ENCODE measurements around the gene NUDT14.

Gene NUDT14

DNA sequence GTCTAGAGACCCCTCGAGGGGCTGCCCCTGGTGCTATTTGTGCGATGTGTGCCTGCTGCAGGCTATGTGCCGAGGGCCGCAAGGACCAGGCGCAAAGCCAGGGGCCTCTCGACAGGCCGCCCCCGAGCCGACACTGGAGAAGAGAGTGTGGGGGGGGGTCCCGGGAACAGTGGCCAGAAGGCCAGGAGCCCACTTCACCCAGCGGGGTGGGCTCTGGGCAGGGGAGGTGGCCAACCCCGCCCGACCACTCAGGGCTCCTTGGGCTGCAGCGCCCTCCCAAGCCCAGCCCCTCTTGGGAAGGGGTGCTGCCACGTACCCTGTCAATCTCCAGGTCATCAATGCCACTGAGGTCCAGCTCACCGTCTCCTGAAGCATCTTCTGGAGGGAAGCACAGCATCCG is 38.6 kb upstream of the NUDT14 start:
- H3K4me1 ChIP-seq (ENCODE audit: control insufficient read depth, insufficient read depth, low read length) = no peaks in the 10 kb centered on the region
- no peak overlapping the region for H3K9ac ChIP-seq (ENCODE audit: low read depth, low read length)
- peaks cover 24% of the 10 kb centered on the region for H3K36me3 ChIP-seq (ENCODE audit: control insufficient read depth, insufficient read depth, low read length)
- H3K4me3 ChIP-seq (ENCODE audit: low read depth, low read length) = no peak overlapping the region
- H3K27me3 ChIP-seq (ENCODE audit: control insufficient read depth, insufficient read depth, low read length) = no peaks in the 10 kb centered on the region
- no peaks in the 10 kb centered on the region for H3K9me3 ChIP-seq (ENCODE audit: control insufficient read depth, insufficient read depth, low read length)

GRCh38 chr14:105219043-105219612 is 38.0 kb upstream of the NUDT14 start:
- peaks cover 27% of the 10 kb centered on the region for H3K36me3 ChIP-seq (ENCODE audit: control insufficient read depth, insufficient read depth, low read length)
- no peaks in the 10 kb centered on the region for H3K4me1 ChIP-seq (ENCODE audit: control insufficient read depth, insufficient read depth, low read length)
- H3K4me3 ChIP-seq (ENCODE audit: low read depth, low read length) = no peak overlapping the region

DNA sequence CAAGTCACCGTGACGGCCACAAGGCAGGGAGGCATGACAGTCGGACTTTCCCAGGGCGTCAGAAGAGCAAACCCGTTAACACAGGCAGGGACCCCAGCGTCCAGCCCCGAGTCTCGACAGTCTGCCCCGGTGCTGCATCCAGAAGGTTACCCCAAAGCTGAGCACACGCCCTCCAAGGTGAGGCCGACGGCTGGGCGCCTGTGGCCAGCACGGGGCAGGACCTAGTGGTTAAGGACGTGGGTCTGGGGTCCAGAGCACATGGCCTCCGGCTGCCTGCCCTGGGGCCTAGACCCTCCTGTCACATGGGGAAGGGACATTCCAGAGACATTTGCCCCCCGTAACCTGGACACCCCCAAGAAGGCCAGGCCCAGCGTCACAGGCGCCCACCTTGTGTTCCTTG is 37.5 kb upstream of the NUDT14 start:
- H3K27me3 ChIP-seq (ENCODE audit: control insufficient read depth, insufficient read depth, low read length) = no peaks in the 10 kb centered on the region
- H3K4me3 ChIP-seq (ENCODE audit: low read depth, low read length) = no peak overlapping the region
- no peaks in the 10 kb centered on the region for H3K9me3 ChIP-seq (ENCODE audit: control insufficient read depth, insufficient read depth, low read length)
- peaks cover 27% of the 10 kb centered on the region for H3K36me3 ChIP-seq (ENCODE audit: control insufficient read depth, insufficient read depth, low read length)
- no peaks in the 10 kb centered on the region for H3K4me1 ChIP-seq (ENCODE audit: control insufficient read depth, insufficient read depth, low read length)
- H3K9ac ChIP-seq (ENCODE audit: low read depth, low read length) = no peak overlapping the region

More at GRCh38 chr14:105219043-105219612, 38.0 kb upstream of the NUDT14 start:
- H3K9ac ChIP-seq (ENCODE audit: low read depth, low read length) = no peak overlapping the region
- no peaks in the 10 kb centered on the region for H3K9me3 ChIP-seq (ENCODE audit: control insufficient read depth, insufficient read depth, low read length)
- H3K27me3 ChIP-seq (ENCODE audit: control insufficient read depth, insufficient read depth, low read length) = no peaks in the 10 kb centered on the region

DNA sequence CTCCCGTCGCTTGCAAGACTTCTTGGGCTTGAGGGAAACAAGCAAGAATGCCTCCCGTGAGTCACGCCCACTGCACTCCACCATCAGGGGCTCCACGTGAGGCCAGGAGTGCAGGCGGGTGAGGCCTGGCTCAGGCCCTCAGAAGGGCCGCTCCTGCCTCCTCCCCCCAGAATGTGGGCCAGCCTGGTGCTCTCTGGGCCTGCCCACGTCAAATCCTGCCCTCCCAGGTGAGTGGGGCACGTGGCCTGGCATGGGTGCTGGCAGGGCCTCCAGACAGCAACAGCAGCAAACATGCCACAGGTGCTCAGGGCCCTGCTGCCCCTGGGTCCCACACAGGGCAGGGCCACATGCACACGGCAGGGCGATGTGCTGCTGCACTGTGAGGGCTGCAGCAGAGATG is 36.7 kb upstream of the NUDT14 start:
- no peaks in the 10 kb centered on the region for H3K9me3 ChIP-seq (ENCODE audit: control insufficient read depth, insufficient read depth, low read length)
- H3K4me3 ChIP-seq (ENCODE audit: low read depth, low read length) = no peak overlapping the region
- peaks cover 26% of the 10 kb centered on the region for H3K36me3 ChIP-seq (ENCODE audit: control insufficient read depth, insufficient read depth, low read length)
- H3K9ac ChIP-seq (ENCODE audit: low read depth, low read length) = no peak overlapping the region
- H3K27me3 ChIP-seq (ENCODE audit: control insufficient read depth, insufficient read depth, low read length) = no peaks in the 10 kb centered on the region
- no peaks in the 10 kb centered on the region for H3K4me1 ChIP-seq (ENCODE audit: control insufficient read depth, insufficient read depth, low read length)

GRCh38 chr14:105216490-105217247 is 35.6 kb upstream of the NUDT14 start:
- no peaks in the 10 kb centered on the region for H3K9me3 ChIP-seq (ENCODE audit: control insufficient read depth, insufficient read depth, low read length)
- H3K36me3 ChIP-seq (ENCODE audit: control insufficient read depth, insufficient read depth, low read length) = peaks cover 26% of the 10 kb centered on the region
- no peaks in the 10 kb centered on the region for H3K27me3 ChIP-seq (ENCODE audit: control insufficient read depth, insufficient read depth, low read length)
- no peak overlapping the region for H3K9ac ChIP-seq (ENCODE audit: low read depth, low read length)
- no peaks in the 10 kb centered on the region for H3K4me1 ChIP-seq (ENCODE audit: control insufficient read depth, insufficient read depth, low read length)
- no peak overlapping the region for H3K4me3 ChIP-seq (ENCODE audit: low read depth, low read length)

DNA sequence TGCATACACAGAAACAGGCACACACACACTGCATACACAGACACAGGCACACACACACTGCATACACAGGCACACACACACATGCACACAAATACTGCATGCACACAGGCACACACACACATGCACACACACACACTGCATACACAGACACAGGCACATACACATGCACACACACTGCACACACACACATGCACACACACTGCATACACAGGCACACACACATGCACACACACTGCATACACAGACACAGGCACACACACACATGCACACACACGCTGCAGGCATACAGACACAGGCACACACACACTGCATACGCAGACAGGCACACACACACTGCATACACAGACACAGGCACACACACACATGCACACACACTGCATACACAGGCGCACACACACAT is 34.5 kb upstream of the NUDT14 start:
- no peaks in the 10 kb centered on the region for H3K27me3 ChIP-seq (ENCODE audit: control insufficient read depth, insufficient read depth, low read length)
- H3K4me3 ChIP-seq (ENCODE audit: low read depth, low read length) = no peak overlapping the region
- no peaks in the 10 kb centered on the region for H3K4me1 ChIP-seq (ENCODE audit: control insufficient read depth, insufficient read depth, low read length)
- H3K9me3 ChIP-seq (ENCODE audit: control insufficient read depth, insufficient read depth, low read length) = no peaks in the 10 kb centered on the region
- H3K9ac ChIP-seq (ENCODE audit: low read depth, low read length) = no peak overlapping the region
- peaks cover 21% of the 10 kb centered on the region for H3K36me3 ChIP-seq (ENCODE audit: control insufficient read depth, insufficient read depth, low read length)

GRCh38 chr14:105214324-105214915 is 33.3 kb upstream of the NUDT14 start:
- Histone ChIP-seq H3K27me3 (ENCODE audit: control insufficient read depth, insufficient read depth, low read length) (no peaks in the 10 kb centered on the region), H3K4me3 (ENCODE audit: low read depth, low read length) (no peak overlapping the region), H3K9me3 (ENCODE audit: control insufficient read depth, insufficient read depth, low read length) (no peaks in the 10 kb centered on the region), H3K9ac (ENCODE audit: low read depth, low read length) (no peak overlapping the region), H3K36me3 (ENCODE audit: control insufficient read depth, insufficient read depth, low read length) (peaks cover 26% of the 10 kb centered on the region), H3K4me1 (ENCODE audit: control insufficient read depth, insufficient read depth, low read length) (no peaks in the 10 kb centered on the region)

DNA sequence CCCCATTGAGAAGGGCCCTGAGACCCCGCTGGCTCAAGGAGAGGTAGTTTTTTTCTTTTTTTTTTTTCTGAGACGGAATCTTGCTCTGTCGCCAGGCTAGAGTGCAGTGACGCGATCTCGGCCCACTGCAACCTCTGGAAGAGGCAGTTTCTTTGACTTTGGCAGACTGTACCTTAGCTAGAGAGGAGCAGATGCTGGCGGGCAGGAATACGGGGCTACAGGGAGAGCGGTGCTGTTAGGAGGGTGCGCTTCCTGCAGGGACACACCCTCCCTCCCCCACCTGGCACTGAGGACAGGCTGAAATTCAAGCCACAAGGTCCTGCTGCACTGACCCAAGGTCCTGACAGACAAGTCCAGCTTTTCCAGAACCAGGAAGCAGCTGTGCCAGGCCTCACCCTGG is 32.2 kb upstream of the NUDT14 start:
- no peaks in the 10 kb centered on the region for H3K4me1 ChIP-seq (ENCODE audit: control insufficient read depth, insufficient read depth, low read length)
- H3K4me3 ChIP-seq (ENCODE audit: low read depth, low read length) = no peak overlapping the region
- no peaks in the 10 kb centered on the region for H3K27me3 ChIP-seq (ENCODE audit: control insufficient read depth, insufficient read depth, low read length)
- peaks cover 18% of the 10 kb centered on the region for H3K36me3 ChIP-seq (ENCODE audit: control insufficient read depth, insufficient read depth, low read length)
- no peak overlapping the region for H3K9ac ChIP-seq (ENCODE audit: low read depth, low read length)
- no peaks in the 10 kb centered on the region for H3K9me3 ChIP-seq (ENCODE audit: control insufficient read depth, insufficient read depth, low read length)

DNA sequence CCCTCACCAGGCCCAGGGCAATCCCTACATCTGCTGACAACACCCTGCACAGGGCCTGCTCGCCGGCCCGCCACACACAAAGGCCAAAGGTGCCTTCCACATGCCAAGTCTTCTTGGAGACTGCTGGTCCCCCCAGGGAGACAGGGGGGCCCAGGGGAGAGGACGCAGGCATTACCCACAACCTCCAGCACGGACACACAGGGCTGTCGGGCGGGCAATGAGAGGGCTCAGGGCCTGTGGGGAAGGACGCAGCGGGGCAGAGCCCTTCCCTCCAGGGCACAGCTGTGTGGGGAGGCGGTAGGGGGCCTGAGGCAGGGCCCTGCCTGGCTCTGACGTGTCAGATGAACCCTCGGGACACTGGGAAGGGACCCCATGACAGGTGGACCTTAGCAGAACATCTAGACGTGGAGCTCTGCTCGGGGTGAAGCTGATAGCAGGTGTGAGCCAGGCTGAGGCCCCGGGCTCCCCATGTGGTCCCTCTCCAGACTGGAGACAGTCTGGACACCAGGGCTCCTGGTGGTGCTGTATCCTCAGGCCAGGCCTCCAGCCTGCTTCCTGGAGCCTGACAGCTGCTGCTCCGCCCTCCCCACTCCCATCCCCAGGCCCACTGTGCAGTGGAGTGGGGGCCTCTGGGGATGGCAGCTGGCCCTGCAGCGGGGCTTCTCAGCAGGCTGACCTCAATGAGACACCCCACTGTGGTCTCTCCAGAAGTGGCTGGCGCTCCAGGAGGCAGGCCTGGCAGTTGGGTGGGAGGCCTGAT is 31.6 kb upstream of the NUDT14 start:
- Histone ChIP-seq H3K9me3 (ENCODE audit: control insufficient read depth, insufficient read depth, low read length) (no peaks in the 10 kb centered on the region), H3K9ac (ENCODE audit: low read depth, low read length) (no peak overlapping the region), H3K4me1 (ENCODE audit: control insufficient read depth, insufficient read depth, low read length) (no peaks in the 10 kb centered on the region), H3K27me3 (ENCODE audit: control insufficient read depth, insufficient read depth, low read length) (no peaks in the 10 kb centered on the region), H3K36me3 (ENCODE audit: control insufficient read depth, insufficient read depth, low read length) (peaks cover 14% of the 10 kb centered on the region), H3K4me3 (ENCODE audit: low read depth, low read length) (no peak overlapping the region)

DNA sequence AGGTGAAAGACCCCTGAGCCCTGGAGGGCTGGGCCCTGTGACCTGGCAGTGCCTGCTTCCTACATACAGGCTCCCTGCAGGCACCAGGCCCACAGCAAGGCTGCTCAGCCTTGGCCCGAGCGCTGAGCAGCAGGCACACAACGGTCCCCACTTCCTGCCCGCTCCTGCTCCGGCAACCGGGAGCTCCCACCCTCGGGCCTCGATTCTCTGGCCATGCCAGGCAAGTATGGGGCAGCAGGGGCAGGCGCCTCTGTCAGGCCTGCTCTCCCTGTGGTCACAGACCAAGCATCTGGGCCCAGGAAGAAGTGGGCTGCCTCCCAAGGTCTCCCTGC is 30.6 kb upstream of the NUDT14 start:
- peaks cover 11% of the 10 kb centered on the region for H3K36me3 ChIP-seq (ENCODE audit: control insufficient read depth, insufficient read depth, low read length)
- H3K27me3 ChIP-seq (ENCODE audit: control insufficient read depth, insufficient read depth, low read length) = no peaks in the 10 kb centered on the region
- no peak overlapping the region for H3K4me3 ChIP-seq (ENCODE audit: low read depth, low read length)
- no peaks in the 10 kb centered on the region for H3K4me1 ChIP-seq (ENCODE audit: control insufficient read depth, insufficient read depth, low read length)
- H3K9ac ChIP-seq (ENCODE audit: low read depth, low read length) = no peak overlapping the region
- no peaks in the 10 kb centered on the region for H3K9me3 ChIP-seq (ENCODE audit: control insufficient read depth, insufficient read depth, low read length)

DNA sequence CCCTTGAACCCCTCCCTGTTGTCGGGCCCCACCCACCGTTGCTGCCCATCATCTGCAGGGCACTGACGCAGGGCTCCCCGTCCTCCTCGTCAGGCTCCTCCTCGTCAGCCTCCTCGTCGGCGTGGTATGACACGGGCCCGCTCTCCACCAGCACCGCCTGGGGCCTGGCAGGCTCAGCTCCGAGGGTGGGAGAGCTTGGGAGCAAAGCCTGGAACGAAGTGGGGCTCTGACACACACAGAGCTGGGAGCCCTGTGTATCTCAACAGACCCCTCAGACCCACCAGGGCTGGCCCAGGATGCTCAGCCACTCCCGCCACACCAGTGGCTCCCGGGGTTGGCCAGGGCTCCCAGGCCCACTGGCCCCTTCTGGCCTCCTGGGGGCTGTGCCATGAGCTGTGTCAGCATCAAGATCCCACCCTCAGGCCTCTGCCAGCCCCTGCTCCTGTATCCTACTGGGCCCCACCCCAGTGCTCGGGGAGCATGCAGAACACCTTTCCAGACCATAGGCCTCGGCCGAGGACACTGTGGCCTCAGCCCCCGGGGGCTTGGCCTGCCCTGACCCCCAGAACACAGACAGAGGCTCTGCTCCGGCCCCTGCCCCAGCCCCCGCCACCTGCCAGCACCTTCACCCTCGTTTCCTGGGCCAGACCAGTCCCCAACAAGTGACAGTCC is 30.1 kb upstream of the NUDT14 start:
- no peaks in the 10 kb centered on the region for H3K9me3 ChIP-seq (ENCODE audit: control insufficient read depth, insufficient read depth, low read length)
- H3K27me3 ChIP-seq (ENCODE audit: control insufficient read depth, insufficient read depth, low read length) = no peaks in the 10 kb centered on the region
- H3K4me1 ChIP-seq (ENCODE audit: control insufficient read depth, insufficient read depth, low read length) = no peaks in the 10 kb centered on the region
- no peak overlapping the region for H3K4me3 ChIP-seq (ENCODE audit: low read depth, low read length)
- no peak overlapping the region for H3K9ac ChIP-seq (ENCODE audit: low read depth, low read length)
- peaks cover 11% of the 10 kb centered on the region for H3K36me3 ChIP-seq (ENCODE audit: control insufficient read depth, insufficient read depth, low read length)

All from iPS-15b (cell line).